Prostate gland (tissue), 2 donors: ENCODE measurements around the gene TAS2R14. TPM values are rescaled to one million over a fixed set of nuclear protein-coding genes. Genes with fewer than 3 reads are reported as not detected.

ENCODE experiments used
- DNase-seq: peaks from one replicate; pipeline ENCODE4 v3.0.0-alpha.2; 2019; ENCODE audit warnings: low spot score
- H3K27ac ChIP-seq, 2 donors: fragments of 200-600 bp; sonication (generic); 2 replicates each; pipeline ENCODE4 v1.5.1; 2017 to 2019
- H3K27me3 ChIP-seq: fragments of 200-600 bp; sonication (generic); replicated peaks from 2 replicates; pipeline ENCODE4 v1.5.1; 2019; ENCODE audit not compliant: insufficient read depth
- H3K36me3 ChIP-seq, 2 donors: fragments of 200-600 bp; sonication (generic); 1 replicate in 1 of 2; 2 replicates in 1 of 2; pipeline versions ENCODE4 v1.5.1 to v1.8.1; 2017 to 2019
- H3K4me1 ChIP-seq: fragments of 200-600 bp; sonication (generic); replicated peaks from 2 replicates; pipeline ENCODE4 v1.5.1; 2019
- H3K4me3 ChIP-seq, 2 donors: fragments of 200-600 bp; sonication (generic); 2 replicates each; pipeline ENCODE4 v1.5.1; 2017 to 2019
- H3K9me3 ChIP-seq: fragments of 200-600 bp; sonication (generic); 2 replicates; pipeline ENCODE4 v1.5.1; 2017
- CTCF ChIP-seq, 4 experiments: fragments of 200-600 bp in 2 of 4; fragments of 450-650 bp in 2 of 4; sonication (generic) in 2 of 4; IDR thresholded peaks; 1 replicate in 3 of 4; 2 replicates in 1 of 4; pipeline ENCODE4 v1.5.1; 2016 to 2019; ENCODE audit warnings: antibody characterized with exemption in 4 of 4, mild to moderate bottlenecking in 2 of 4, moderate library complexity in 2 of 4
- POLR2A ChIP-seq: fragments of 450-650 bp; IDR thresholded peaks from one replicate; pipeline ENCODE4 v1.6.1; 2016; ENCODE audit warnings: antibody characterized with exemption, mild to moderate bottlenecking
- POLR2AphosphoS5 ChIP-seq: sonication (generic); formaldehyde crosslinking; IDR thresholded peaks from one replicate; pipeline ENCODE4 v1.6.1; 2017; ENCODE audit warnings: antibody characterized with exemption
- intact Hi-C: fragments of 100-400 bp; cut with DNase I; formaldehyde crosslinking; loops from one replicate; pipeline ENCODE4 v1.14.2; 2022
- total RNA-seq, 2 donors: library from RNA; depleted of rRNA; stranded (reverse); fragments of >200 nt; gene quantifications; one replicate each; pipeline ENCODE4 v1.1.0, GENCODE V29; 2016

The TAS2R14 gene
- total RNA-seq, 2 donors from 2014 or later, result 2.1 to 3.7 TPM

GRCh38 chr12:10889226-10889625 lies 49.8 kb downstream of the TAS2R14 start:
- H3K4me3 ChIP-seq, result no peak overlapping the region
- H3K36me3 ChIP-seq, result no peaks in the 10 kb centered on the region
- no peak for DNase-seq
- no peaks in the 10 kb centered on the region for H3K4me1 ChIP-seq
- H3K9me3 ChIP-seq, result no peaks in the 10 kb centered on the region
- intact Hi-C loops, result no loop called here
- H3K27ac ChIP-seq, result no peak overlapping the region
- no peaks in the 10 kb centered on the region for H3K27me3 ChIP-seq
- TF ChIP-seq POLR2A (no peak), CTCF (IDR thresholded peaks at IDR 0.05) (no peak), POLR2AphosphoS5 (no peak)

Other genes starting within 250 kb of the TAS2R14 start
- gene YBX3, start 215.9 kb downstream of the TAS2R14 start, total RNA-seq, result 100 to 1,000 TPM; 197 to 358 TPM
- not detected for gene TAS2R7, start 136.6 kb downstream of the TAS2R14 start, total RNA-seq
- gene TAS2R8, start 132.0 kb downstream of the TAS2R14 start, total RNA-seq, result not detected
- gene TAS2R9, start 129.1 kb downstream of the TAS2R14 start, total RNA-seq, result not detected
- under 1 TPM in 1 of 2 donors, not detected in 1; 0.41 TPM for gene TAS2R10, start 112.9 kb downstream of the TAS2R14 start, total RNA-seq
- 10 to 100 TPM in 1 of 2 donors, 1 to 10 TPM in 1; 7.9 to 66.9 TPM for gene PRR4, start 89.8 kb downstream of the TAS2R14 start, total RNA-seq
- gene PRH1, start 55.0 kb downstream of the TAS2R14 start, total RNA-seq, result 10 to 100 TPM in 1 of 2 donors, 1 to 10 TPM in 1; 5.3 to 64.4 TPM
- 1 to 10 TPM; 1.1 to 1.4 TPM for gene TAS2R13, start 29.7 kb downstream of the TAS2R14 start, total RNA-seq
- gene PRH2, start 10.0 kb downstream of the TAS2R14 start, total RNA-seq, result 1 to 10 TPM in 1 of 2 donors, not detected in 1; 1.8 TPM
- gene TAS2R50, start 47.6 kb upstream of the TAS2R14 start, total RNA-seq, result 1 to 10 TPM in 1 of 2 donors, not detected in 1; 2.7 TPM
- 1 to 10 TPM; 1.2 to 3.6 TPM for gene TAS2R20, start 59.0 kb upstream of the TAS2R14 start, total RNA-seq
- 1 to 10 TPM; 1.2 to 6.1 TPM for gene TAS2R19, start 83.4 kb upstream of the TAS2R14 start, total RNA-seq
- gene TAS2R31, start 92.1 kb upstream of the TAS2R14 start, total RNA-seq, result 1 to 10 TPM in 1 of 2 donors, under 1 TPM in 1; 0.59 to 5.1 TPM
- gene TAS2R46, start 123.0 kb upstream of the TAS2R14 start, total RNA-seq, result 1 to 10 TPM; 1.9 to 2.0 TPM
- gene TAS2R43, start 153.1 kb upstream of the TAS2R14 start, total RNA-seq, result 1 to 10 TPM in 1 of 2 donors, under 1 TPM in 1; 0.36 to 3.6 TPM
- gene TAS2R30, start 195.4 kb upstream of the TAS2R14 start, total RNA-seq, result 1 to 10 TPM; 1.5 to 3.7 TPM
- gene SMIM10L1, start 231.9 kb upstream of the TAS2R14 start, total RNA-seq, result 10 to 100 TPM in 1 of 2 donors, 1 to 10 TPM in 1; 9.8 to 10.8 TPM
- gene TAS2R42, start 247.7 kb upstream of the TAS2R14 start, total RNA-seq, result not detected